Esophagus muscularis mucosa (tissue), 4 donors: ENCODE measurements around the gene DMRTB1. TPM values are rescaled to one million over a fixed set of nuclear protein-coding genes. Genes with fewer than 3 reads are reported as not detected.

ENCODE experiments used
- DNase-seq: peaks from one replicate; pipeline ENCODE4 v3.0.0-alpha.2; 2017; ENCODE audit errors: extremely low spot score
- H3K27ac ChIP-seq, 4 donors: fragments of 200-600 bp; sonication (generic); replicated peaks in 1 of 4; 1 replicate in 3 of 4; 2 replicates in 1 of 4; pipeline ENCODE4 v1.5.1; 2016 to 2019; ENCODE audit warnings: mild to moderate bottlenecking in 1 of 4
- H3K27me3 ChIP-seq, 4 donors: fragments of 200-600 bp; sonication (generic); one replicate each; pipeline versions ENCODE4 v1.5.1 to v1.6.0; 2016 to 2019
- H3K36me3 ChIP-seq, 4 donors: fragments of 200-600 bp; sonication (generic); one replicate each; pipeline ENCODE4 v1.5.1; 2016 to 2019
- H3K4me1 ChIP-seq, 4 donors: fragments of 200-600 bp; sonication (generic); one replicate each; pipeline ENCODE4 v1.5.1; 2016 to 2019
- H3K4me3 ChIP-seq, 4 donors: fragments of 200-600 bp; sonication (generic); 1 replicate in 2 of 4; 2 replicates in 2 of 4; pipeline ENCODE4 v1.5.1; 2016 to 2019; ENCODE audit warnings: mild to moderate bottlenecking in 4 of 4, moderate library complexity in 1 of 4
- H3K9me3 ChIP-seq, 4 donors: fragments of 200-600 bp; sonication (generic); 1 replicate in 3 of 4; 2 replicates in 1 of 4; pipeline ENCODE4 v1.5.1; 2016 to 2019
- EP300 ChIP-seq: sonication (generic); formaldehyde crosslinking; IDR thresholded peaks from one replicate; pipeline ENCODE4 v1.6.1; 2017; ENCODE audit warnings: antibody characterized with exemption
- POLR2A ChIP-seq: fragments of 450-650 bp; IDR thresholded peaks from one replicate; pipeline ENCODE4 v1.6.1; 2017; ENCODE audit warnings: antibody characterized with exemption, moderate library complexity, mild to moderate bottlenecking, low read depth
- POLR2AphosphoS5 ChIP-seq, 2 donors: sonication (generic); formaldehyde crosslinking; IDR thresholded peaks; one replicate each; pipeline ENCODE4 v1.6.1; 2017; ENCODE audit warnings: antibody characterized with exemption in 2 of 2
- WGBS: methylation state at CpG from one replicate; pipeline ENCODE4 v1.1.5; 2018; 5-methylcytosine and 5-hydroxymethylcytosine counted together
- intact Hi-C: fragments of 100-400 bp; cut with DNase I; formaldehyde crosslinking; loops from one replicate; pipeline ENCODE4 v1.15.1; 2023
- total RNA-seq, 4 donors: library from RNA; depleted of rRNA; stranded (reverse); fragments of >200 nt; gene quantifications; one replicate each; pipeline versions ENCODE4 v1.1.0 to v1.2.1, GENCODE V29; 2016
- TF ChIP-seq, protein P1 (sequence below), 3 experiments: fragments of 200-600 bp in 2 of 3; fragments of 450-650 bp in 1 of 3; sonication (generic) in 2 of 3; IDR thresholded peaks; one replicate each; pipeline ENCODE4 v1.5.1; 2017 to 2019; ENCODE audit warnings: antibody characterized with exemption in 3 of 3, mild to moderate bottlenecking in 2 of 3, moderate library complexity in 1 of 3

The DMRTB1 gene
- total RNA-seq, 4 donors from 2014 or later: not detected

DNA sequence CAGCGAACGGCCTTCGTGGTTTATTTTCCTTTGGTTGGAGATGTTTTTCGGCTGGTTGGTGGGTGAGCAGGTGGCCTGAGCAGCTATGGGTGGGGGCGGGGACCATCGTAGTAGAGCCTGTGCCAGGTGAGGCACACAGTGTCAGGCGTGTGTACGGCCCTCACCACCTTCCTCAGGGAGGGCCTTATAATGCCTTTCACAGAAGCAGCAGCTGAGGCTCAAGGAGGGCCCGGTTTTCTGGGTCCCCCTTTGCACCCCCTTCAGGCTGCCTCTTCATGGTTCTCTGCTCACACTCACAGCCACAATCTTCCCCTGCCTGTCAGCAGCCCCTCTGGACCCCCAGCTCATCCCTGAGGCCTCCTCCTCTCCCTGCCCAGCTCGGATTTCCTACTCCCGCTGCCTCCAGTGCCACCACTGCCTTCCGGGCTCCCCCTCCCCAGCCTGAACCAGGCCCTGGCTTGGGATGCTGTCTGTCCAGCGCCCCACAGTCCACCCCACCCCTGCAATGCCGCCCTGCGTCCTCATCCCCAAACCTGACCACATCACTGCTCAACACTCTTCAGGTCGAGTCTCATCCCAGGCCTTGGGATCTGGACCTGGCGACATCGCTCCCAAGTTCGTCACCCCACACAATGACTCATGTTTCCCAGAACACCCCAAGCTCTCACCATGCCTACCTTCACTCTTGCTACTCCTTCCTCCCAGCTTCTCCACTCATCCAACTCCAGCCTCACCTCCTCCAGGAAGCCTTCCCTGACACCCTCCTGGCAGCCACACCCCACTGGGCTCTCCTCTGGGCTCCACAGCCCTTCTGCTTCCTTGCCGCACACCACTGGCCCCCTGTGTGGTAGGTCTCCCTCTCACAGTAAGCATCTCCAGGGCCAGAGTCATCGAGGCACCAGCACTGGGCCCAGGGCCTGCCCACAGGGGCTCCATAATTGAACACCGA lies 53.9 kb downstream of the DMRTB1 start:
- Histone ChIP-seq H3K27ac (no peak overlapping the region), H3K27me3 (no peaks in the 10 kb centered on the region), H3K36me3 (no peaks in the 10 kb centered on the region), H3K4me1 (peaks cover 0 to 4% (median 0%) of the 10 kb centered on the region in 4 donors), H3K9me3 (no peaks in the 10 kb centered on the region), H3K4me3 (no peak overlapping the region)
- TF ChIP-seq, protein P1, sequence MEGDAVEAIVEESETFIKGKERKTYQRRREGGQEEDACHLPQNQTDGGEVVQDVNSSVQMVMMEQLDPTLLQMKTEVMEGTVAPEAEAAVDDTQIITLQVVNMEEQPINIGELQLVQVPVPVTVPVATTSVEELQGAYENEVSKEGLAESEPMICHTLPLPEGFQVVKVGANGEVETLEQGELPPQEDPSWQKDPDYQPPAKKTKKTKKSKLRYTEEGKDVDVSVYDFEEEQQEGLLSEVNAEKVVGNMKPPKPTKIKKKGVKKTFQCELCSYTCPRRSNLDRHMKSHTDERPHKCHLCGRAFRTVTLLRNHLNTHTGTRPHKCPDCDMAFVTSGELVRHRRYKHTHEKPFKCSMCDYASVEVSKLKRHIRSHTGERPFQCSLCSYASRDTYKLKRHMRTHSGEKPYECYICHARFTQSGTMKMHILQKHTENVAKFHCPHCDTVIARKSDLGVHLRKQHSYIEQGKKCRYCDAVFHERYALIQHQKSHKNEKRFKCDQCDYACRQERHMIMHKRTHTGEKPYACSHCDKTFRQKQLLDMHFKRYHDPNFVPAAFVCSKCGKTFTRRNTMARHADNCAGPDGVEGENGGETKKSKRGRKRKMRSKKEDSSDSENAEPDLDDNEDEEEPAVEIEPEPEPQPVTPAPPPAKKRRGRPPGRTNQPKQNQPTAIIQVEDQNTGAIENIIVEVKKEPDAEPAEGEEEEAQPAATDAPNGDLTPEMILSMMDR (IDR thresholded peaks at IDR 0.05): no peak
- no peak for TF ChIP-seq POLR2A
- TF ChIP-seq POLR2AphosphoS5 (IDR thresholded peaks at IDR 0.05): no peak
- TF ChIP-seq EP300: no peak
- no peak for DNase-seq
- WGBS: 89% methylated on average over 18 of the region's 22 CpGs
- intact Hi-C loops: no loop called here

DNA sequence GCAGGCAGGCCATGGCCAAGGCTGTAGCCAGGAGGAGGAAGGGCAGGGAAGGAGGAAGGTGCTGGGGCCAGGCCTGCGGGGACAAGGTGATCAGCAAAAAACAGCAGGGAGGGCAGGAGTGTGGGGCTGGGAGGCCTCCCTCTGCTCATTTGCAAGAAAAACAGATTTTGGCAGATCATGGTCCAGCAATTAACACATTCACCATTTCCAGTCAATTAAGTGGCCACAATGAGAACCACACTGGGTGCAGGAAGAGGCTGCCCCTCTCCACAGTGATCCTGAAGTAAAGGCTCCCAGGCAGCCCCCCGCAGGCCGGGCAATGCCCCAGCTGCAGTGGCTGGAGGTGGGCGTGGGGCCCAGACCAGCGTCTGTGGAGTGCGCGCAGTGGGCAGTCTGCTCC lies 54.6 kb downstream of the DMRTB1 start:
- no peak for DNase-seq
- TF ChIP-seq POLR2AphosphoS5 (IDR thresholded peaks at IDR 0.05) (no peak), POLR2A (no peak), EP300 (no peak)
- TF ChIP-seq, protein P1 (IDR thresholded peaks at IDR 0.05): no peak
- peaks cover 0 to 4% (median 0%) of the 10 kb centered on the region in 4 donors for H3K4me1 ChIP-seq
- no peaks in the 10 kb centered on the region for H3K36me3 ChIP-seq
- H3K27me3 ChIP-seq: no peaks in the 10 kb centered on the region
- no peaks in the 10 kb centered on the region for H3K9me3 ChIP-seq
- intact Hi-C loops: no loop called here
- H3K4me3 ChIP-seq: no peak overlapping the region
- WGBS: 100% methylated on average over 7 of the region's 7 CpGs
- no peak overlapping the region for H3K27ac ChIP-seq

DNA sequence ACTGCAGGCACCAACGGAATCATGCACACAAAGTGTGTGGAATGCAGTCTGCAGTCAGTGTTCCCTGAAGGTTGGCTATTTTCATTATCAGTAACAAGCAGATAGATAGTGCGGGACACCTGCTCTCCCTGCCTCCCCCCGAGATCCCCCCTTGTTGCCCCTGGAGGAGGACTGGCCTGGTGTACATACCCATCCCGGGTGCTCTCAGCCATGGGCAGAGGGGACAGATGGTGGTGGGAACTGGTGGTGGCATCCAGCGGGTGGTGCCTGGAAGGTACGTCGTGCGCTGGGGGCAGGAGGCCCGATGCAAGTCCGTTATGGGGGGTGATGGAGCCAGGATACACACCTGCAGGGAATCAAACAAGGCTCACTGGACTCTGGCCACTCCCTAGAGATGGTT lies 55.2 kb downstream of the DMRTB1 start:
- no peak overlapping the region for H3K27ac ChIP-seq
- peaks cover 0 to 4% (median under 1%) of the 10 kb centered on the region in 4 donors for H3K4me1 ChIP-seq
- intact Hi-C loops: no loop called here
- no peaks in the 10 kb centered on the region for H3K36me3 ChIP-seq
- TF ChIP-seq, protein P1 (IDR thresholded peaks at IDR 0.05): no peak
- TF ChIP-seq POLR2AphosphoS5 (IDR thresholded peaks at IDR 0.05) (no peak), EP300 (no peak)
- H3K9me3 ChIP-seq: no peaks in the 10 kb centered on the region
- H3K4me3 ChIP-seq: no peak overlapping the region
- no peak for DNase-seq
- 97% methylated on average over 10 of the region's 10 CpGs for WGBS
- no peaks in the 10 kb centered on the region for H3K27me3 ChIP-seq

DNA sequence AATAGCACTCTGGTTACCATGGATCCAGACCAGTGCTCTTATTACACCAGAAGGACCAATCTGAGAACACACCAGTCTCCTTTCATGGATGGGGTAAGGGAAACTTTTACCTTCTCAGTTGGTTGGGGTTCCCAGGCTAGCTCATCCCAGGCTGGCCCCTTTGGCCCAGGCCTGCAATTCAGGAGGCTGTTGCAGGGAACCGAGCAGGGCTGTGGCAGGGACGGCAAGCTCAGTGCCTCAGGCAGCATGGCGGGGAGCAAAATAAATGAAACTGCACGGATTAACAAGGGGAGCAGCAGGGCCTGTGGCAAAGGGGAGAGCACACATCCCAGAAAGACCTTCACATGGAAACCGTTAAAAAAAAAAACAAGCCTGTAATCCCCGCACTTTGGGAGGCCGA lies 57.0 kb downstream of the DMRTB1 start:
- H3K27me3 ChIP-seq: no peaks in the 10 kb centered on the region
- H3K4me1 ChIP-seq: peaks cover 0 to 4% (median 2%) of the 10 kb centered on the region in 4 donors
- intact Hi-C loops: no loop called here
- H3K27ac ChIP-seq: no peak overlapping the region
- DNase-seq: no peak
- no peaks in the 10 kb centered on the region for H3K9me3 ChIP-seq
- no peak for TF ChIP-seq POLR2AphosphoS5 (IDR thresholded peaks at IDR 0.05)
- TF ChIP-seq, protein P1 (IDR thresholded peaks at IDR 0.05): no peak
- no peak for TF ChIP-seq POLR2A
- TF ChIP-seq EP300: no peak
- WGBS: 100% methylated on average over 5 of the region's 7 CpGs
- H3K36me3 ChIP-seq: no peaks in the 10 kb centered on the region
- H3K4me3 ChIP-seq: no peak overlapping the region

Other genes with a start within 250 kb of the DMRTB1 start
- 10 to 100 TPM; 56.5 to 72.5 (median 69.5) TPM for gene CZIB, start 238.8 kb upstream of the DMRTB1 start, total RNA-seq
- 10 to 100 TPM; 28.2 to 37.6 (median 32.7) TPM for gene MAGOH, start 220.9 kb upstream of the DMRTB1 start, total RNA-seq
- gene LRP8, start 131.3 kb upstream of the DMRTB1 start, total RNA-seq: 1 to 10 TPM in 3 of 4 donors, under 1 TPM in 1; 0.83 to 6.0 (median 1.9) TPM